ENCODE data around the gene DDC. TPM values are rescaled to one million over a fixed set of nuclear protein-coding genes. Genes with fewer than 3 reads are reported as not detected.
A peak's percentile ranks its signal among the peaks of the same experiment; 100 is the strongest.
"Not testable (repeated sequence)": the region's sequence is repeated elsewhere in the genome, so short reads cannot be mapped to it uniquely, and the experiment has no call there.

The DDC gene
- total RNA-seq, 1 experiment from 2014 or later, result not detected

DNA sequence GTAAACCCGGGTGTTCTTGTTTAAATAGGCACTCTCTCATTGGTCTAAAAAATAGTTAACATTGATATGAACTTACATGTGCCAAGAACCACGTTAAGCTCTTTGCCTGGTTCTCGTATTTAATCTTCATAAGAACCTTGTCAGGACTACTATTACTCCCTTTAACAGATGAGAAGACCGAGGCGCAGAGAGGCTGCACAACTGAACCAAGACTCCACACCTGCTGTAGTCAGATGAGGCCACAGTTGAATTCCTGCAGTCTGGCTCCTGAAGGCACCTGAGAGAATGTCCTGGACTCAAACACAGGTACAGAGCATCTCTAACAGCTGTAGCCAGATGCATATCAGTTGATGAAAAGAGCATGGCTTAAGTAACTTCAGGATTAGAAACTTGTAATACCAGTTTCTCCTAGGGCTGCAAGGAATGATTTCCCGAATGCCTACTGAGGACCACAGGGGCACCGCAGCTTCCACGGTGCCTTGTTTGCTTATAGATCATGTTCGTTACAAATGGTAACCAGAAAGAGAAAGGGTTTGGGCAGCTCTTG, 9.5 kb downstream of the DDC start:
- no peak for DNase-seq (ENCODE audit: low read depth)

DNA sequence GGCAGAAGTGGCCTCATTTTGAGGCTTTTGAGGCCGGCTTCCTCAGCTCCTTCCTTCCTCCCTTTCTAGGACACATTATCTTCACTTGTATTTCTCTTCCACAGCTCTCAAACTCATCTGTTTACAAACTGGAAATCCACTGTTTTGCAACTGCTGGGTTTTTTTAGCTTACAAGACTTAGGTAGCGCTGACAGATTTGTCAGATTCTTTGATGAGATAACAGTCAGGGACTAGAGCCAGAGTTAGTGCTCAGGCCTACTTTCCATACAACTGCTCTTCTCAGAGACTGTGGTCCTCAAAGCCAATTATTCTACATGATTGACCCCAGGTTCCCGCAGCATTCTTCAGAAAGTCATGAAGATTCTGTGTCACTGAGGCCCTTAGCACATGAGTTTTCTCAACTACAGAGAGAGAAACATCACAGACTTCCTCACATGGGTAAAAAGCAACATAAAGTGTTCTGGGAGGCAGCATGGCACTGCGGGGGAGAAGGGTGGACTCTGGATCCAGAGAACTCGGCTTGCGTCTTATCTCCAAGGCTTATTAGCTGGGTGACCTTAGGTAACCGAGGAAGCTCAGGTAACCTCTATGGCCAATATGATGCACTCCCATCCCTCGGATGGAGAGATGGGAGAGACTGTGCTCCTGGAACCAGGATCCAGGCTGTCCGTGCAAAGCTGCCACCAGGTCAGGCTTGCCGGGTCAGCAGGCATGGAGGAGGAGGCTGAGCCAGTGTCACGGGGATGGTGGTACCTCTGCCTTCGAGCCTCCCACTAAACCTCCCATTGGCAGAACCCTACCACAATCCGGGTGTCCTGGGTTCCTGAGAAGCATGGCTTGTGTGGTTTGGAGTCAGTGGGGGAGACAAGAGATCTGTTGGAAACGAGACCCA, 10.5 kb downstream of the DDC start:
- no peak for DNase-seq (ENCODE audit: low read depth)

DNA sequence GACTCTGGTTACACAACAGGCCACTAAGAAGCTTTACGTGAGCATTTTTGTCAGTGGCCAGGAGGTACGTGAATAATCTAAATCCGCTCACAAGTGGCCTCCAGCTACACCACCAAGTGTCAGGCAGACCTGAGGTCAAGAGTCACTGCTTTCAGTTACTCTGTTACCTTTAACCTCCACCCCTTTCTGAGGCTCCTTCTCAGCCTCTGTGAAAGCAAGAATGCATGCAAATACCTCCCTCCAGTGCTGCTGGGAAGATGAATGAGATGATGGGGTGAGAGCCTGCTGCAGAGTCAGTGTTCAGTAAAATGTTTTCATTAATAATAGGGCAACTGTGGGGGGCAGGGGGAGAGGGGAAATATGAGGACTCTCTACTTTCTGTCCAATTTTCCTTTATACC, 11.2 kb downstream of the DDC start:
- DNase-seq (ENCODE audit: low read depth), result no peak

DNA sequence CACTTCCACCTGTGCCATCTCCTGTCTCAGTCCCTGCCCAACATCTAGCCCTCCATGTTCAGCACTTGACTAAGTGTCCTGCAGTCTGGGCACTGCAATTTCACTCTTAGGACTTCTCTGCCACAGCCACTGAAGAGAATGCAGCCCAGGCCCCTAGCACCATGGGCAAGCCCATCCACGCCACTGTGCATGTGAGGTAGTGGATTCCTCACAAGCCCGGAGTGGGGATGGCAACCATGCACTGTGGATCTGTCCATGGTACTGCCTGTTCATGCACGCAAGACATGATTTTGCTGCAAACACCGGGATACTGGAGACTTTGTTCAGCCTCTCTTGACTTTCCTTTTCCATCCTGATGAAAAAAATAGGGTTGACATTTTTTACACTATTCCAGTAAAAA, 12.3 kb downstream of the DDC start:
- peak; percentile 32 for DNase-seq (ENCODE audit: low read depth)

DNA sequence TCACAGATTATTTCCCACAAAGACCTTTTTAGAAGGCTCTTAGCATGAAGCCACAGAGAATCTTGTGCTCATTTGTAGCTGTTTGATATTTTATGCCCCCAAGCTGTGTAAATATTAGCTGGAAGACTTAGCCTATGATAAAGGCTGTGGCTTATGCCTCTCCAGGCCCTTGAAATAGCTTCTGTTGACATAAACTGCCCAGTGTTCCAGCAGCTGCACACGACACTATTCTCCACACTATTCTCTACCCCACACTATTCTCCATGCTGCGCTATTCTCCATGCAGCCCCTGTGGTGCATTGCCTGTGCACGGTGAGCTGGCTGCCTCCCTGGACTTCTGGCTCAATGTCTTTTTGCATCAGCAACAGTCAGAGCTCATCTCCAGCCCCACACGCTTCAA, 13.1 kb downstream of the DDC start:
- no peak for DNase-seq (ENCODE audit: low read depth)

DNA sequence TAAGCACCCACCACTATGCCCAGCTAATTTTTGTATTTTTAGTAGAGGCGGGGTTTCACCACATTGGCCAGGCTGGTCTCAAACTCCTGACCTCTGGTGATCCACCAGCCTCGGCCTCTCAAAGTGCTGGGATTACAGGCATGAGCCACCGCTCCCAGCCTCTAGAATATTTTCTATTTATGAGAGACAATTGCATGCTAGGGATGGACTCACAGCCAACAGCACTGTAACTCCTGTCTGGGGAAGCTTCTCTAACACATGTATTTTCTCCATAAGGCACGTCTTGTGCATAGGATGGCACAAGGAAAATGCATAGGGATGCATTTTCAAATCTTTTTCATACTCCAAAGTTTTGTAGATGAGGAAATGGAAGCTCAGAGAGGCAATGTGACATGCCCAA, 19.6 kb downstream of the DDC start:
- DNase-seq (ENCODE audit: low read depth), result not testable (repeated sequence)

DNA sequence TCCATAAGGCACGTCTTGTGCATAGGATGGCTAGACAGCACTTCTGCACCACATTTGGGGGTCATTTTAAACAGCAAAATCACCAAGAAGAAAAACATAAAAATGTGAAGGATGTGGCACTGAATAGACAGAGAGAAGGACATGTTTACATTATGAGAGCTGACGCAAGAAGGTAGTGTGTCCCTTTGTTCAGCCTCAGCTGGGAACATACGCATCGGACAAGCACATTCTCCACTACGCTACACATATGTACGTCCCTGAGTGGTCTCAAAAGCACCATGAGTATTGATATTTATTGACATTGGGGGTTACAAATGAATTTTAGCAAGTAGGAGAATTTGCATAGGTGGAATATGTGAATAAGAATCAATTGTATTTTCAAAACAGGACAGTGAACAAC, 20.2 kb downstream of the DDC start:
- no peak for DNase-seq (ENCODE audit: low read depth)

DNA sequence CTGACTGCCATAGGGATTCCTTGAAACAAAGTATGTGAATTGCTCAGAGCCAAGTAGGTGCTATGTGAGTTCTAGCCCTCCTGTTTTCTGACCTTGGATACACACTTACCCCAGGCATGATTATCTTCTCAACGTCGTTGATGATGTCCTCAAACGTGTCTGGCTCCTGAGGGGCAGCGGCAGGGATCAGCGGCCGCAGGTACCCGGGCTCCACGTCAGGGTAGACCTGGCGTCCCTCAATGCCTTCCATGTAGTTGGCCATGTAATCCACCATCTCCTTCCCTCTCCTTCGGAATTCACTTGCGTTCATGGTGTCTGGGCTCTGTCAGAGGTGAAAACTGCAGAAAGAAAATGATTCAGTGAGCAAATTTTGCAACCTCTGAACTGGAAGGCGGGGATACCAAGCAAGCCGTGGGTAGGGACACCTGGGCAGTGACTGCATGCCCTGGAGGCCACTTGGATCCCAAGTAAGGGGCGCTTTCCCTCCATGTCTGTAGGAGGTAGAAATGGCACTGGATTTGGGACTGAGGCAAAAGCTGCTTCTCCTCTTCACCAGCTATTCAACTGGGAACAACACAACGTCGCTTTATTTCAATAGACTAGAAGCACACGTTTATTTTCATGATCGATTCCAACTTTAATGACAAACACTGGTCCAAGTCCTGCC, 21.3 kb downstream of the DDC start:
- no peak for DNase-seq (ENCODE audit: low read depth)

DNA sequence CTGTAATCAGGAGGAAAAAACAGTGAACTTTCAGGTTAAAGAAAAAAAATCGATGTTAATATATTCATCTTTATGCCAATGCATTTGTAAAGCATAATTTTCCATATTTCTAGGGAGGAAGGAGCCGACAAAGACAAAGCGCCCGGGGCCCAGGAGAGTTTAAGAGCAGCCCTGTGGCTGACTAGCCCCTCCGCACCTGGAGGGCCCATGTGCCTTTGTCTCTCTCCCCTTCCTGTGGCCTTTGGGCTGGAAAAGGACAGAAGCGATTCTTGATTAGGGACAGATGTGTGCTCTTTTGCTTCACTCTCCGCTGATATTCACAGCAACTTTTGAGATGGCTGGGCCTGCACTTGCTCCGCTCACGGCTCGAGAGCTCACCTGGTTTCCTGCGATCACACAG, 23.1 kb downstream of the DDC start:
- no peak for DNase-seq (ENCODE audit: low read depth)

DNA sequence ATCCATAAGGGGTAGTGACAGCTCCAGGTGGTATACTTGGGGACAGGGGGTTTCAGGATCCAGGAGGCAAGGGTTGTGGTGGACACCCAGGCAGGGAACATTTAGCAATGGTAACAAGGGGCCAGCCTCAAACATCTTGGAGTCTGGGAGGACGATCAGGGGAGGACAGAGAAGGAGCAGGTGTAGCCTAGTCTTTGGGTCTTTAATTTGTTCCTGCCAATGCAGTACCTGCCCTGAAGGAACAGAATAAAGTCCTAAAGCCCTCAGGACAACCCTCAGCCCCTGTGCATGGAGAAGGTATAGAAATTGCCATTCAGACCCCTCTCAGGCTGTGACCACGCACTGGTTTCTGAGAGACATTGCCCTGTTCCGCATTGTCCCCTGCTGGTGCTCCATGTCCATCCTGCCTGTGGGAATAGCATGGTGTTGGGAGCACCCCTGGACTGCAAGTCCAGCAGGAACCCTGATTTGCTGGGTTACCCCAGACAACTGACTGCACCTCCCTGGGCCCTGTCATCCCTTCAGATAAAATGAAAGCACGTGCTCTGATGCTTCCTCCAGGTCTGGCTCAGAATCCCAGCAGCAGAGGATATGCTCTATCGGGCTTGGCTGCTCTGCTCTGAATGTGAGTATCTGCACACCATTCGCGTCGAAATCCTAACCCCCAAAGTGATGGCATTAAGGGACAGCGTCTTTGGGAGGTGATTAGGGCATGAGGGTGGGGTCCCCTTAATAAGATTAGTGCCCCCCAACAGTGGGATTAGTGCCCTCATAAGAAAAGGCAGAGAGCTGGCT, 24.2 kb downstream of the DDC start:
- DNase-seq (ENCODE audit: low read depth), result no peak

DNA sequence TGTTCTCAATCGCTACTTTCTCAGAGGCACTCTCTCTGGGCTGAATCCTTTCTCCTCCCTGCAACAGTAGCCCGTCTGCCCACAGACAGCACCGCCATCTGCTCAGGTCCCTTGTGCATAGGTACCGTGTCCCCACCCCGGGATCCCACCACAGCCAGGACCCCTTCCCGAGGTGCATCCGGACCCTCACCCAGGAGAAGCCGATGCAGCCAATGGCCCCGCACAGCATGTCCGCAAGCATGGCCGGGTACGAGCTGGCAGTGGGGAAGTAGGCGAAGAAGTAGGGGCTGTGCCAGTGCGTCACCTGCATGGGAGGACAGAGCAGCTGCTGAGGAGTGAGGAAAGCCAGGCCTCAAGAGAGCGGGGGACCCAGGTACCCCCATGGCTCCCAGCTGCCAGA, 25.5 kb downstream of the DDC start:
- DNase-seq (ENCODE audit: low read depth), result no peak

DNA sequence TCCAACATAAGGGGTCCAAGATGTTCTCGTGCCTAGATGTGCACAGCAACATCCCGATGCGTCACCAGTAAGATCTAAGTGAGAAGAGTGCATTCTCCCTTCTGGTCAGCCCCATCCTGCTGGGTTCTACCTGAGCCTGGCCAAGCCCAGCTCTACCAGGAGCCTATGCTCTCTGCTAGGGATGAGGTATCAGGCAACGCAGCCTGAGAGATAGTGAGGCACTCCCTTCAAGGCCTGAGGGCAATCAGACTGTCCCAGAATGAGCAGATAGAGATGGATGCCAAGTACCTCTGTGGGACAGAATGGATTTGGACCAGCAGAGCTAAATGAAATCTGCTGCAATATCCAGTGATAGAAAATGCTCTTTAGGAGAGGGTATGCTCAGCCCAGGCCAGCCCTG, 26.7 kb downstream of the DDC start:
- DNase-seq (ENCODE audit: low read depth), result no peak

DNA sequence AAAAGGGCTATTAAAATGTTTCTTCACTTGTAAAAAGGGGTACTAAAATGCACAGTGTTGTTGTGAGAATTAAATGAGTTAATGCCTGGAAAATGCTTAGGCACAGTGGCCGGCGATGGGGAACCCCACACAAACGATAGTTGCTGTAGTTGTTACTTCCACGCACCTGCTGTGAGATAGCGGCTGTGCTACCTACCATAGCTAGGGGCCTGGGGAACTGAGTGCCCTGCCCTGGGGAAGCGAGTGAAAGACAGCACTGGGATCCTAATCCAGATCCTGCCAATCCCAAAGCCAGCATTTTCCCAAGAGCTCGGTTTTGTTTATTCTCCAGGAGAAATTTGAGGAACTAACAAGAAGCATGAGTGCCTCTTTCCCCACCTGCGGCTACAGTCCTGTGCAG, 27.8 kb downstream of the DDC start:
- DNase-seq (ENCODE audit: low read depth), result no peak

DNA sequence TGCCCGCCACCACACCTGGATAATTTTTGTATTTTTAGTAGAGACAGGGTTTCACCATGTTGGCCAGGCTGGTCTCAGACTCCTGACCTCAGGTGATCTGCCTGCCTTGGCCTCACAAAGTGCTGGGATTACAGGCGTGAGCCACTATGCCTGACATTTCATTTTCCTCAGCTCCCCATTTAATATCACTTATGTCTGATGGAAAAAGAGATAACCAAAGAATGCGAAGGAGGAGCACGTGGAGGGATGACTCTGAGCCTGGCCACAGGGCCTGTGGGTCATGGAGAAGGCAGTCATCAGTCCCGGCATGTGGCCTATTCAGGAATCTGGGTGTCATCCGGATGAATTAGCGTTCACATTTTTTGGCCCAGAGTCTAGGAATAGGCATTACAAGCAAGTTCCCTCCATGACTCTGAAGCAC, 29.9 kb downstream of the DDC start:
- DNase-seq (ENCODE audit: low read depth), result peak; percentile 94

DNA sequence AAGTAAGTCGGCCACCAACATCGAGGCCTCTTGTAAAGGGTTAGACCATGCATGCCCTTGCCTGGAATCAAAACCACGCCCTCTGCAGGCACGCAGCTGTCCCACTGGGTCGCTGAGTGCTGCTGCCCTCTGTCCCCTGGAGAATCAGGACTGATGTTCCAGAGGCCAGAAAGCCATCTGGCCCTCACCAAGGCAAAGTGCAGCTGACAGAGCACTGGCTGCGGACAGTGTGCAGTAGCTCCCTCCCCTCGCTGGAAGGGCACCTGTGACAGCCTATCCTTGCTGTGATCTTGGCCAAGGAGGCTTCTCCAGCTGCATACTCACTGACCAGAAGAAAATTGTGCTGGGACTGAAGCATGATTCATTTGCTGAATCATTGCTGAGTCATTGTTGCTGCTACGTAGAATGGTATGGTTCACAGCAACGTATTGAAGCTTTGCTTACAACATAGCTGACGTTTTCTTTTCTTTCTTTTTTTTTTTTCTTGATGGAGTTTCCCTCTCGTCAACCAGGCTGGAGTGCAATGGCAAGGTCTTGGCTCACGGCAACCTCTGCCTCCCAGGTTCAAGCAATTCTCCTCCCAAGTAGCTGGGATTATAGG, 30.4 kb downstream of the DDC start:
- DNase-seq (ENCODE audit: low read depth), result peak; percentile 99

DNA sequence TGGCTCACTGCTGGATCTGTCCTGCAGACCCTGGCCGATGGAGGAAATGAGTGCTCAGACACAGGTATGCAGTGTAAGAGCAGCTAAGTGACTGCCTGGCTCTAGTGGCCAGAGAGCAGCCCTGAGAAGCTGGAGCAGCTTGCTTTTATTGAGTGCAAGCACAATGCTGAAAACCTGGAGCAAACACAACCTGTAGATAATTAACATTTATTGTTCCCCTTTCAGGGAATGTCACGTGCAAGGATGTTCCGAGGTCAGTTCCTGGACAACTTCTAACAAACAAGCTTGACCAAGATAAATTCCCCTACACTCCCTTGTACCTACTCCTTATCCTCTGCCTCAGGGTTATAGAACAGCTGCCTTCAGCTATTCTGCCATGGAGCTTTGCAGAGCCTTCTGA, 31.3 kb downstream of the DDC start:
- DNase-seq (ENCODE audit: low read depth), result peak; percentile 11

DNA sequence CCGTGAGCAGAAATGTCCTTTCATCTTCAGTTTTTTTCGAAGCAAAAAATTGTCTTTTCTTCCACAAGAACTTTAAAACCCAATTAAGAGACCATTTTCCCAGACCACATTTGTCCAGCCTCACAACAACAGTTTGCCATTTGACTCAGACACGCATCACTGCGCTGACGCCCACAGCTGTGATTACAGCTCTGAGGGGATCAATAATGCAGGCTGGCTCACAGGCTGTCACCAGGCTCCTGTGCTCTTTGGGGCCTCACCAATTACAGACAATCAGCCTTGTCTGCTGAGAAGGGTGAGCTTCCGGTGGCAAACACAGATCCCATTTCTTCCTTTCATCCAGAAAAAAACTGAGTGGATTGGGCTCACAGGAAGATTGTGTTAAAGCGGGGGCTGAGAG, 33.3 kb downstream of the DDC start:
- DNase-seq (ENCODE audit: low read depth), result no peak

DNA sequence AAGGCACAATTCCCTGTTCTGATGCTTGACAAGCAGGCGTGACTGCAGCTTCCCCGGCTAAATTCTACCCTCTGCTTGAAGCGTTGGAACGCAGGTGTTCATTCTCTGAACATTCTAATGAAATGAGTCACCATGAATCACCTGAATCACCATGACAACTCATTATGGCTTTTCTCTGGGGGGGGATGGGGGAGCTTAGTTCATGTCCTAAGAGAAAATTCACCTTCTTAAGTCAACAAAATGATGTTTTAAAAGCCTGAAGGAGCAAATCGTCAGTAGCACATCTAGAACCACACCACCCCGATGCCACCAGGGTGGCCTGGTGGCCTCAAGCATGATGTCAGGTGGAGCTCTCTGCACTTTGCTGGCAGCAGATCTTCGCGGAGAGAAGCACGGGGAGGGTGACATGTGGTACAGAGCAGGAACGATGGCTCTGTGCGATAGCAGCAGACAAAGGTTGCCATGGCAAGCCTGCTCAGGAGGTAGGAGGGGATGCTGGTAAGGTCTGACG, 33.7 kb downstream of the DDC start:
- DNase-seq (ENCODE audit: low read depth), result peak; percentile 70

DNA sequence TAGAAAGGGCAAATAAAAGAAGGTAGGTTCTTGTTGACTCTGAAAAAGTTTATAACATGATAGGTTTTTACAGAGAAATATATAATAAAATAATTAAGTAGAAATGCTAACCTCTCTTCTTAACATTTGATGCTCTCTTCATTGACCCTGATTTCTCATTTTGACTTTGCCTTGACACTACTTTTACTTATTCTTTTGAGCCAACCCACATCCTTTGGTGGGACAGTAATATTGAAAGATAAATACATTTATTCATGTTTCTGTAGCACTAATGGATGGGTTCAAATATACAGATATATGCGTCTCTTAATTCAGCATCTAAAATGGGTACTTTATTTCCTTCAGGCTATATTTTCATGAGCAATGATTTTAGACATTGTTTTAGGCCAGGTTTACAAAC, 34.4 kb downstream of the DDC start:
- DNase-seq (ENCODE audit: low read depth), result no peak

DNA sequence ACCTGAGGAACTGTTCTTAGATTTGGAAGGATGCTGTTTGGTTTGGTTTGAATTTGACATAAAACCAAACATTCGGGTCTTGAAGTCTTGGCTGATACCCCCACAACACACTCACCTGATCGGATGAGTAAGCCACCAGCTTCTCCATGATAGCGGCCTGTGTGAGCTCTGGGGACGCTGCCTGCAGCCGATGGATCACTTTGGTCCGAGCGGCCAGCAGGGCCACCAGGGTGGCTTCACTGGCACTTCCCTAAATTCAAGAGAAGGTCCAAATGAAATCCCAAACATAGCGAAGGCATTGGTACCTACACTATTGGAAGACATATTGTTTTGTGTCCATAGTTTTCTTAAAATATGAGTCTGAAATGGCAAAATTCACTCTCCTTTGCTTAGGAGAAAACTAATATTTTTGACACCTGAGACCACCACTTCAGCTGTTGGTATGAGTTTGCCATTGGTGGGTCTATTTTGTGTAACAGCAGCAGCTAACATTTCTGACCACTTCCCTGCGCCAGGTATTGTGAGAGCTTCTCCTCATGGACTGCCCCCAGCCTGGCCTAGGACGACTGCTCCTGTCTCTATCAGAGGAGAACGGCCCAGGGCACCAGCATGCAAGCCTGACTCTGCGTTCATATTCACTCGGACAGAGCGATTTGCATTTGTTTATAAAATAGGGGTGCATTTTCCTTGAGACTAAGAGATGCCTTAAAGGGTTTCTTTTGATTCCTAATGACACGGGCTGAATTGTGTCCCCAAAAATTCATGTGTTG, 35.9 kb downstream of the DDC start:
- no peak for DNase-seq (ENCODE audit: low read depth)
